Psoas muscle (tissue), 8 donors: Measurements from ENCODE around the gene WDR18. TPM values are rescaled to one million over a fixed set of nuclear protein-coding genes. Genes with fewer than 3 reads are reported as not detected.
"Not testable (repeated sequence)": the region's sequence is repeated elsewhere in the genome, so short reads cannot be mapped to it uniquely, and the experiment has no call there.

Experiments
- ATAC-seq, 4 donors: fragments of 200-7000 bp; cut with Tn5 transposase; one replicate each; pipeline ENCODE4 v1.9.1; 2020; ENCODE audit warnings: moderate library complexity in 3 of 4, mild to moderate bottlenecking in 2 of 4
- DNase-seq, 2 donors: peaks; one replicate each; pipeline ENCODE4 v3.0.0-alpha.2; 2020
- H3K27ac ChIP-seq: fragments of 200-600 bp; one replicate; pipeline ENCODE4 v1.8.0; 2022
- H3K27me3 ChIP-seq, 3 donors: fragments of 200-600 bp in 1 of 3; one replicate each; pipeline versions ENCODE4 v1.6.1 to v1.8.0; 2013 to 2022; ENCODE audit warnings: low read length in 2 of 3, mild to moderate bottlenecking in 2 of 3, moderate library complexity in 1 of 3; ENCODE audit not compliant: insufficient read depth in 3 of 3
- H3K36me3 ChIP-seq, 2 donors: fragments of 200-600 bp in 1 of 2; one replicate each; pipeline versions ENCODE4 v1.6.1 to v1.8.0; 2013 to 2022; ENCODE audit warnings: low read depth in 1 of 2, mild to moderate bottlenecking in 1 of 2, moderate library complexity in 1 of 2; ENCODE audit not compliant: insufficient read depth in 1 of 2
- H3K4me1 ChIP-seq: fragments of 200-600 bp; one replicate; pipeline ENCODE4 v1.8.0; 2022
- H3K4me3 ChIP-seq: fragments of 200-600 bp; one replicate; pipeline ENCODE4 v1.8.0; 2022; ENCODE audit warnings: mild to moderate bottlenecking
- H3K9me3 ChIP-seq: fragments of 200-600 bp; one replicate; pipeline ENCODE4 v1.8.0; 2022
- CTCF ChIP-seq: fragments of 200-600 bp; IDR thresholded peaks from one replicate; pipeline ENCODE4 v1.8.0; 2022; ENCODE audit warnings: antibody characterized with exemption
- WGBS, 3 donors: extraction: QIAGEN DNeasy Blood & Tissue Kit; methylation state at CpG; one replicate each; pipeline versions ENCODE4 v1.1.6 to v1.1.7; 2013; 5-methylcytosine and 5-hydroxymethylcytosine counted together
- intact Hi-C, 2 donors: fragments of 100-400 bp; cut with DNase I; formaldehyde crosslinking; loops; one replicate each; pipeline versions ENCODE4 v1.11.0 to v1.14.2; 2022
- polyA plus RNA-seq, 3 donors: library from polyadenylated mRNA; stranded (reverse); fragments of 200-250 nt; gene quantifications; one replicate each; pipeline ENCODE4 v1.2.3, GENCODE V29; 2013
- total RNA-seq, 4 donors: library from RNA; stranded (reverse); fragmentation: NEBNext Ultra II Directional in 2 of 4; extraction: Animal tissue kit (Norgen Biotek cat#: 25700) in 2 of 4; gene quantifications; one replicate each; pipeline versions ENCODE4 v1.2.1 to v1.2.4, GENCODE V29; 2021 to 2023
- donor health status: healthy with polysubstance abuse.
- donor health status: DM: no; HTN: no; CAD: no; lungs with moderate emphysema.
- donor health status: Bipolar disorder and iron deficiency.
- donor health status: healthy.
- donor health status: DM: yes; HTN: yes; CAD: no.
- donor health status: DM: no; HTN: no; CAD: no.
- donor health status: DM: no; HTN: no; CAD: no.
- donor health status: DM: yes; HTN: yes; CAD: no.

The WDR18 gene
- total and polyA plus RNA-seq, 7 donors = 17.4 to 77.9 (median 28.0) TPM

GRCh38 chr19:956766-957440 is 27.2 kb upstream of the WDR18 start:
- Histone ChIP-seq H3K9me3 (no peaks in the 10 kb centered on the region), H3K36me3 (peaks cover 0 to 4% of the 10 kb centered on the region in 2 donors), H3K4me3 (no peak overlapping the region), H3K27me3 (peaks cover 0 to 17% (median 9%) of the 10 kb centered on the region in 3 donors), H3K27ac (no peak overlapping the region), H3K4me1 (no peaks in the 10 kb centered on the region)
- peak in 1 of 4 donors; percentile 15 for ATAC-seq
- 33 to 44% (median 39%) methylated on average over 27 of the region's 27 CpGs for WGBS, 3 donors
- no peak for DNase-seq
- no peak for TF ChIP-seq CTCF
- intact Hi-C loops = no loop called here

- H3K4me1 ChIP-seq = not testable (repeated sequence)
Measured at GRCh38 chr19:957578-957977, 26.6 kb upstream of the WDR18 start.

GRCh38 chr19:958967-959855 is 24.9 kb upstream of the WDR18 start:
- intact Hi-C loops = no loop called here

More at GRCh38 chr19:957578-957977, 26.6 kb upstream of the WDR18 start:
- whole genome bisulfite sequencing, 3 donors = 75 to 83% (median 75%) methylated on average over 9 of the region's 9 CpGs
- H3K36me3 ChIP-seq, DNase-seq, intact Hi-C loops, ATAC-seq, H3K9me3 ChIP-seq, H3K4me3 ChIP-seq, H3K27ac ChIP-seq: not testable (repeated sequence)
- H3K27me3 ChIP-seq = peaks cover 0 to 17% (median 8%) of the 10 kb centered on the region in 3 donors

GRCh38 chr19:960020-960419 is 24.1 kb upstream of the WDR18 start:
- 60 to 78% (median 68%) methylated on average over 12 of the region's 12 CpGs for WGBS, 3 donors
- Histone ChIP-seq H3K4me3 (no peak overlapping the region), H3K4me1 (no peaks in the 10 kb centered on the region), H3K36me3 (peaks cover 0 to 8% of the 10 kb centered on the region in 2 donors), H3K9me3 (no peaks in the 10 kb centered on the region), H3K27ac (no peak overlapping the region), H3K27me3 (no peaks in the 10 kb centered on the region)
- DNase-seq = no peak
- no peak for TF ChIP-seq CTCF
- ATAC-seq = no peak
- intact Hi-C loops = no loop called here

More at GRCh38 chr19:958967-959855, 24.9 kb upstream of the WDR18 start:
- TF ChIP-seq CTCF = no peak
- peaks cover 0 to 4% of the 10 kb centered on the region in 2 donors for H3K36me3 ChIP-seq
- DNase-seq = no peak
- no peaks in the 10 kb centered on the region for H3K9me3 ChIP-seq
- H3K27ac ChIP-seq = no peak overlapping the region
- no peak overlapping the region for H3K4me3 ChIP-seq
- ATAC-seq = no peak
- WGBS, 3 donors = 84 to 86% (median 84%) methylated on average over 35 to 36 of the region's 36 CpGs
- H3K4me1 ChIP-seq = no peaks in the 10 kb centered on the region
- peaks cover 0 to 1% (median 0%) of the 10 kb centered on the region in 3 donors for H3K27me3 ChIP-seq

GRCh38 chr19:960601-960938 is 23.6 kb upstream of the WDR18 start:
- intact Hi-C loops = no loop called here
- no peaks in the 10 kb centered on the region for H3K4me1 ChIP-seq

More at GRCh38 chr19:960601-960938, 23.6 kb upstream of the WDR18 start:
- 71 to 78% (median 72%) methylated on average over 8 of the region's 8 CpGs for WGBS, 3 donors
- no peak overlapping the region for H3K27ac ChIP-seq
- no peak for DNase-seq
- no peak overlapping the region for H3K4me3 ChIP-seq
- no peak for TF ChIP-seq CTCF
- no peaks in the 10 kb centered on the region for H3K9me3 ChIP-seq
- peaks cover 0 to 9% of the 10 kb centered on the region in 2 donors for H3K36me3 ChIP-seq
- H3K27me3 ChIP-seq = no peaks in the 10 kb centered on the region
- ATAC-seq = no peak
